HEK293T (cell line): ENCODE results near the gene GREB1L.
"Not testable (repeated sequence)": the region's sequence is repeated elsewhere in the genome, so short reads cannot be mapped to it uniquely, and the experiment has no call there.

Experiments
- CTCF ChIA-PET: fragments of 350-600 bp; formaldehyde crosslinking; extraction: SDS; loops from one replicate; lab custom pipeline; 2021; ENCODE audit warnings: antibody characterized with exemption, inconsistent platforms; lab: Yijun Ruan, JAX
- POLR2A ChIA-PET: fragments of 350-600 bp; formaldehyde crosslinking; extraction: SDS; loops from one replicate; lab custom pipeline; 2020; ENCODE audit warnings: antibody characterized with exemption, inconsistent platforms; lab: Yijun Ruan, JAX
- DNase-seq: peaks from one replicate; pipeline ENCODE4 v3.0.0; 2012; ENCODE audit warnings: mixed read lengths; ENCODE audit errors: extremely low spot score
- ARNT ChIP-seq: fragments of 450-650 bp; IDR thresholded peaks from 2 replicates; pipeline ENCODE4 v1.6.1; 2017; ENCODE audit warnings: mild to moderate bottlenecking
- BHLHE40 ChIP-seq: fragments of 450-650 bp; IDR thresholded peaks from 2 replicates; pipeline ENCODE4 v1.6.1; 2016; ENCODE audit warnings: mild to moderate bottlenecking, moderate library complexity, borderline replicate concordance
- CTBP1 ChIP-seq: fragments of 450-650 bp; IDR thresholded peaks from 2 replicates; pipeline ENCODE4 v1.6.1; 2016; ENCODE audit warnings: borderline replicate concordance
- ELF4 ChIP-seq: fragments of 450-650 bp; IDR thresholded peaks from 2 replicates; pipeline ENCODE4 v1.6.1; 2017; ENCODE audit warnings: antibody characterized with exemption
- FOXA1 ChIP-seq: fragments of 450-650 bp; IDR thresholded peaks from 2 replicates; pipeline ENCODE4 v1.6.1; 2016; ENCODE audit warnings: mild to moderate bottlenecking
- FOXK2 ChIP-seq: fragments of 450-650 bp; IDR thresholded peaks from 2 replicates; pipeline ENCODE4 v1.6.1; 2016; ENCODE audit warnings: mild to moderate bottlenecking
- FOXM1 ChIP-seq: fragments of 450-650 bp; IDR thresholded peaks from 2 replicates; pipeline ENCODE4 v1.6.1; 2017; ENCODE audit warnings: mild to moderate bottlenecking, borderline replicate concordance
- HDGF ChIP-seq: fragments of 450-650 bp; IDR thresholded peaks from 2 replicates; pipeline ENCODE4 v1.6.1; 2017; ENCODE audit warnings: antibody characterized with exemption, borderline replicate concordance
- L3MBTL2 ChIP-seq: fragments of 450-650 bp; conservative IDR thresholded peaks from 2 replicates; pipeline ENCODE4 v1.6.1; 2016; ENCODE audit warnings: mild to moderate bottlenecking
- LEF1 ChIP-seq: fragments of 450-650 bp; IDR thresholded peaks from 2 replicates; pipeline ENCODE4 v1.6.1; 2017; ENCODE audit warnings: mild to moderate bottlenecking, borderline replicate concordance
- NFRKB ChIP-seq: fragments of 450-650 bp; IDR thresholded peaks from 2 replicates; pipeline ENCODE4 v1.6.1; 2016; ENCODE audit warnings: mild to moderate bottlenecking, moderate library complexity
- SP1 ChIP-seq: fragments of 450-650 bp; IDR thresholded peaks from 2 replicates; pipeline ENCODE4 v1.6.1; 2017
- SUZ12 ChIP-seq: fragments of 450-650 bp; IDR thresholded peaks from 2 replicates; pipeline ENCODE4 v1.6.1; 2016; ENCODE audit warnings: mild to moderate bottlenecking
- TARDBP ChIP-seq: fragments of 450-650 bp; IDR thresholded peaks from 2 replicates; pipeline ENCODE4 v1.6.1; 2016
- ZNF384 ChIP-seq: fragments of 450-650 bp; IDR thresholded peaks from 2 replicates; pipeline ENCODE4 v1.6.1; 2016
- TF ChIP-seq, protein P1 (sequence below): fragments of 450-650 bp; IDR thresholded peaks from 2 replicates; pipeline ENCODE4 v1.6.1; 2016

The GREB1L gene

DNA sequence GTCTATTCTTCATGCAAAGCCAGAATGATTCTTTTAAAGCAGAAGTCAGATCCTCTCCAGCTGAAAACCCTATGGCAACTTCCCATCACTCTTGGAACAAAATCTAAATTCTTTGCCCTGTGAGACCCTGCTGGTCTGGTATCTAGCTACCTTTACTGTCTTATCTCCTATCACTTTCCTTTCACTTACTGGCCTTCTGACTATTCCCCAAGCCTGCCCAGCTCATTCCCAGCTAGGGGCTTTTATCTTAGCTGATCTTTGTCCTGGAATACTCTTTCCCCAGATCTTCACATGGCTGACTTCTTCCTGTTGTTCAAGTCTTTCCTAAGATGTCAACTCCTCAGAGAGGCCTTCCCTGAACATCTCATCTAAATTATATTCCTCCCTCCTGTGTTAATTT lies 63.6 kb downstream of the GREB1L start:
- no peak for DNase-seq
- POLR2A ChIA-PET = no interaction called here
- CTCF ChIA-PET = no interaction called here

DNA sequence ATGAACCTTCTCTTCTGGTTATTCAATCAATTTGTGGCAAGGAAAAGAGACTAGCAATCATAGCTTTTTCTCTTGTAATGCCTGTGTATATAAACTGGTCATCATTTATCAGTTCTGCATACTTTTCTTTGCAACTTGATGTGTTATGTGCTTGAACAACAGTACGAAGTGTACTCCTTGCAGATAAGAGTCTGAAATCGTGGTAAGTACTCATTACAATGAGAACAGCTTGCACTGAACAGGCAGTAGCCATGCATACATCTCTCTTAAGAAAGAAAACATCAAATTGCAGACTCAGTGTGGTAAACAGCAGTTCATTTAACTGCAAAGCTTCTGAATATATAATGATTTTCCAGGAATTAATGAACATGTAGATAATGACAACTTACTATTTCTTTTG lies 64.3 kb downstream of the GREB1L start:
- CTCF ChIA-PET = no interaction called here
- POLR2A ChIA-PET = no interaction called here
- no peak for DNase-seq
- TF ChIP-seq L3MBTL2 (no peak), ELF4 (no peak), FOXM1 (no peak), SP1 (no peak), NFRKB (no peak), ARNT (no peak), FOXK2 (no peak), CTBP1 (no peak), SUZ12 (no peak), LEF1 (no peak), TARDBP (no peak), FOXA1 (no peak), BHLHE40 (no peak), HDGF (no peak), ZNF384 (no peak)
- TF ChIP-seq, protein P1, sequence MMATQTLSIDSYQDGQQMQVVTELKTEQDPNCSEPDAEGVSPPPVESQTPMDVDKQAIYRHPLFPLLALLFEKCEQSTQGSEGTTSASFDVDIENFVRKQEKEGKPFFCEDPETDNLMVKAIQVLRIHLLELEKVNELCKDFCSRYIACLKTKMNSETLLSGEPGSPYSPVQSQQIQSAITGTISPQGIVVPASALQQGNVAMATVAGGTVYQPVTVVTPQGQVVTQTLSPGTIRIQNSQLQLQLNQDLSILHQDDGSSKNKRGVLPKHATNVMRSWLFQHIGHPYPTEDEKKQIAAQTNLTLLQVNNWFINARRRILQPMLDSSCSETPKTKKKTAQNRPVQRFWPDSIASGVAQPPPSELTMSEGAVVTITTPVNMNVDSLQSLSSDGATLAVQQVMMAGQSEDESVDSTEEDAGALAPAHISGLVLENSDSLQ = no peak

More for the DNA sequence above, 63.6 kb downstream of the GREB1L start:
- TF ChIP-seq SUZ12 (no peak), FOXK2 (no peak), HDGF (no peak), FOXA1 (no peak), L3MBTL2 (no peak), ZNF384 (no peak), NFRKB (no peak), LEF1 (no peak), CTBP1 (no peak), FOXM1 (no peak), BHLHE40 (no peak), ELF4 (no peak), ARNT (no peak), SP1 (no peak), TARDBP (no peak)
- TF ChIP-seq, protein P1 = no peak

DNA sequence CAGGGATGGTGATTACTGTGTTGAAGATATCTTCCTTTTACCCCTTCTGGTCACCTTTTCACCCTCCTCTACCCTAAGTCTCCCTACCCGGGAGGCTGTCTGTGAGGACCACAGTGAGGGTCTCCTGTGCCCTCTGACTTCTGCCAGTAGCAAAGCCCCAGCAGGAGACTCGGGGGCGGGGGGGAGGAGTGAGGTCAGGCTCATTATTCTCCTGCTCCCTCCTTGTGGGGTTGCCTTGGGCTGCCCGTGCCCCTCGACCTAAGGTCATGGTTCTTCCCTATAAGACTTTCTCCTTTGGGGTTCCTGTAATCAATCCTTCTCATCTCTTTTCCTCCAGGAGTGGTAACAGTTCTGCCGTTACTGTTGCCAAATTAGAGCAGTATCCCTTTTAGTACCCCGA lies 65.5 kb downstream of the GREB1L start:
- POLR2A ChIA-PET = no interaction called here
- CTCF ChIA-PET = no interaction called here
- no peak for TF ChIP-seq FOXM1
- no peak for TF ChIP-seq NFRKB
- TF ChIP-seq HDGF = no peak
- no peak for TF ChIP-seq ZNF384
- TF ChIP-seq, protein P1 = no peak
- TF ChIP-seq BHLHE40 = no peak
- no peak for TF ChIP-seq ARNT
- TF ChIP-seq L3MBTL2 = no peak
- DNase-seq = no peak

DNA sequence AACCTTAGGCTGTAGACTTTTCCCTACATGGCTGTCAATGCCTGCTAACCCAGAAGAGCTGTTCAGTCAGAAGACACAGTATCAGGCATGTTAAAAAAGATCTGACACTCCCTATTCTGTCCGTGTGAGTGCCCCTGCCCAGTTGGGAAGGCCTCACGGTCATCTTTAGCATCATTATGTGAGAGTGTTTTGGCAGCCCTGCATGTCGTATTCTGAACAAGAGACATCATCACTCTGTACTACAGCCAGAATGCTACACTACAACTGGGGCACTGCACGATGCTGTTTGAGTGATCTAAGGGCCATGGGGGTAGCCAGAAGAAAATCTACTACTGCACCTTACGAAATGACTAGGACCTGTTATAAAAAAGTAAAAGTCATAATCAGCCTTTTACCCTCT lies 67.2 kb downstream of the GREB1L start:
- CTCF ChIA-PET = no interaction called here
- POLR2A ChIA-PET = no interaction called here
- DNase-seq = no peak
- TF ChIP-seq ZNF384 = no peak
- no peak for TF ChIP-seq FOXM1
- no peak for TF ChIP-seq LEF1
- no peak for TF ChIP-seq SP1
- TF ChIP-seq FOXK2 = no peak
- TF ChIP-seq, protein P1 = no peak

DNA sequence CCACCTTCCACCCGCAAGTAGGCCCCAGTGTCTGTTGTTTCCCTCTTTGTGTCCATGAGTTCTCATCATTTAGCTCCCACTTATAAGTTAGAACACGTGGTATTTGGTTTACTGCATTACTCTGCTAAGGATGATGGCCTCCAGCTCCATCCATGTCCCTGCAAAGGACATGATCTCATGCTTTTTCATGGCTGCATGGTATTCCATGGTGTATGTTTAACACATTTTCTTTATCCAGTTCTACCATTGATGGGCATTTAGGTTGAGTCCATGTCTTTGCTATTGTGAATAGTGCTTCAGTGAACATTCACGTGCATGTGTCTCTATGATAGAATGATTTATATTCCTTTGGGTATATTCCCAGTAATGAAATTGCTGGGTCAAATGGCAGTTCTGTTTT lies 69.9 kb downstream of the GREB1L start:
- CTCF ChIA-PET, POLR2A ChIA-PET, DNase-seq: not testable (repeated sequence)

DNA sequence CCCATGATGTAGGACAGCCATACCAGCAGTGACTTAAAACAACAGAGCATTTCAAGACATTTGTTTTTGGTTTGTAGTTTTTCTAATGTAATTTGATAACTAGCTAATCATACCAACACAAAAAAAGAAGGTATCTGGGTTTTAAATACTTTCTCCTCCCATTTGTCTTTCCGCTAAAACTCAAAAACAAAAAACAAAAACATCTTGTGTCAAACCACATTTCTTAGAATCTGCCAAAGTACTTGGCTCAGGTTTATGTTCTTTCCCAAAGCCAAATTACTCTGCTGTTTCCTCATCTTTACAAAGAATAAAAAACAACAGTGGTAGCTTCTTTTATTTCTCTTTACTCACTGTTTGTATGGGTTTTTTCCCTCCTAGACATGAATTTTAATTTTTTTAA lies 71.5 kb downstream of the GREB1L start:
- no peak for DNase-seq
- CTCF ChIA-PET = interaction anchor here (0.5 to 1.4 kb wide), 2 partner anchors 13 to 113 kb away, joined by 3 to 4 read pairs; no protein-coding TSS in a partner anchor
- POLR2A ChIA-PET = no interaction called here
- TF ChIP-seq BHLHE40 (no peak), ELF4 (no peak), NFRKB (no peak), SP1 (no peak), FOXA1 (no peak), FOXM1 (no peak)

DNA sequence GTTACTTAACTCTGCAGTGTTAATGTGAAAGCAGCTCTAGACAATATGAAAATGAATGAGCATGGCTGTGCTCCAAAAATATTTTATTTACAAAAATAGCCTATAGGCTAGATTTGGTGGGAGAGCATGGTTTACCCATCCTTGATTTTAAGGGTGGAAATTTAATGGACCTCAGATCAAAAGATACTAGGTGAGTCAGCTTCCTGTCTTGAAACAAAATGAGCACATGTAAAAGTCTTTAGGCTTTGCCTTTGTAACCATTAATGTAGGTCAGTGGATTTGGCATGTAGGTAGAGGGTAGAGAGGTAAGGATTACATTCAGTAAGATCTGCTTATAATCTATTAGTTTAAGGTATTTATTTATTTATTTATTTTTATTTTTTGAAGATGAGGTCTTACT lies 72.7 kb downstream of the GREB1L start:
- ChIA-PET CTCF (interaction anchor here (0.6 kb wide), 1 partner anchor 284 kb away, joined by 6 read pairs; no protein-coding TSS in a partner anchor), POLR2A (no interaction called here)
- DNase-seq = no peak
- TF ChIP-seq NFRKB (no peak), FOXM1 (no peak), TARDBP (no peak), SP1 (no peak), CTBP1 (no peak), ARNT (no peak), BHLHE40 (no peak), FOXK2 (no peak), ZNF384 (no peak), HDGF (no peak), LEF1 (no peak), L3MBTL2 (no peak), SUZ12 (no peak), ELF4 (no peak), FOXA1 (no peak)
- TF ChIP-seq, protein P1 = no peak

DNA sequence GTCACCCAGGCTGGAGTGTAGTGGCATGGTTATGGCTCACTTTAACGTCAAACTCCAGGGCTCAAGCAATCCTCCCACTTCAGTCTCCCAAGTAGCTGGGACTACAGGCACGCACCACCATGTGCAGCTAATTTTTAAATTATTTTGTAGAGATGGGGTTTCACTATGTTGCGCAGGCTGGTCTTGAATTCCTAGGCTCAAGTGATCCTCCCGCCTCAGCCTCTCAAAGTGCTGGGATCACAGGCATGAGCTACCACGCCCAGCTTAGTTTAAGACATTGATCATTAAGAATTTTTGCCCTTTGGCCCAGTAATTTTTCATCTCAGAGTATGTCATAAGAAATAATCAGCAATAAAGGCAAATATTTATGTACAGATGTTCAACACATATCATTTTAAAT lies 73.1 kb downstream of the GREB1L start:
- ChIA-PET POLR2A (interaction anchor here (0.6 kb wide), 1 partner anchor 12 kb away, joined by 3 read pairs; no protein-coding TSS in a partner anchor), CTCF (interaction anchor here (2.2 kb wide), 1 partner anchor 11 kb away, joined by 6 read pairs; no protein-coding TSS in a partner anchor)
- DNase-seq = not testable (repeated sequence)
